LNCaP clone FGC (cell line): ENCODE results near the gene XKR7.

Source experiments
- DNase-seq: peaks from one replicate; pipeline ENCODE4 v3.0.0-alpha.2; 2011; ENCODE audit warnings: low read depth
- H3K4me3 ChIP-seq: 2 replicates; pipeline ENCODE4 v1.5.1; 2011; ENCODE audit warnings: mild to moderate bottlenecking, low read depth, low read length, control low read depth
- TF ChIP-seq, protein P1 (sequence below): IDR thresholded peaks from 2 replicates; pipeline ENCODE4 v1.5.1; 2012; ENCODE audit warnings: mild to moderate bottlenecking; ENCODE audit not compliant: control insufficient read depth, insufficient read depth; ENCODE audit errors: extremely low read depth

Gene XKR7

DNA sequence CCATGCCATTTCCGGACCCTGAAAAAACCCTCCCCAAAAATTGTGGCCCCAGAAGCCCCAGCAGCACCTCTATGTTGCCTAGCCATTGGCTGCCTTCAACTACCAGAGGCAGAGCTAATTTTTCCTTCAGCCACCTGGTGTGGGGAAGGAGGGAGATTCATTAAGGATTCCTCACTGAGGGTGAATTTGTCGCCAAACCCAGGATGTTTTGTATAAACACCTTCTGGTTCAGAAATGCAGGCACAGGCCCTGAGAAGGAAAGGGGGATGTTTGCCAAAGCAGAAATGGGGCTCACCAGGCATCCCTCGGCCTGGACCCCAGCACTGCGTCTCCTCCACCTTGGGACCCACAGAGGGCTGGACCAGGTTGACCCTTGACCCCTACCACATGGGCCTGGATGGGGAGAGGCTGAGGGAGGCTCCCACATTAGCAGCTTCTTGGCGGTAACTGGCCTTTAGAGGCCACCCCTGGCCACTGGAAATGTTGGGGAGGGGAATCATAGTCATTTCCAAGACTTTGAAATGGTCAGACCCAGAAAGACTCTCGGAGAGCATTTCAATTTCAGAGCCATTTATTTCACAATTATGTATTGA lies 14.3 kb upstream of the XKR7 start:
- H3K4me3 ChIP-seq, result no peak overlapping the region
- DNase-seq, result no peak
- TF ChIP-seq, protein P1, sequence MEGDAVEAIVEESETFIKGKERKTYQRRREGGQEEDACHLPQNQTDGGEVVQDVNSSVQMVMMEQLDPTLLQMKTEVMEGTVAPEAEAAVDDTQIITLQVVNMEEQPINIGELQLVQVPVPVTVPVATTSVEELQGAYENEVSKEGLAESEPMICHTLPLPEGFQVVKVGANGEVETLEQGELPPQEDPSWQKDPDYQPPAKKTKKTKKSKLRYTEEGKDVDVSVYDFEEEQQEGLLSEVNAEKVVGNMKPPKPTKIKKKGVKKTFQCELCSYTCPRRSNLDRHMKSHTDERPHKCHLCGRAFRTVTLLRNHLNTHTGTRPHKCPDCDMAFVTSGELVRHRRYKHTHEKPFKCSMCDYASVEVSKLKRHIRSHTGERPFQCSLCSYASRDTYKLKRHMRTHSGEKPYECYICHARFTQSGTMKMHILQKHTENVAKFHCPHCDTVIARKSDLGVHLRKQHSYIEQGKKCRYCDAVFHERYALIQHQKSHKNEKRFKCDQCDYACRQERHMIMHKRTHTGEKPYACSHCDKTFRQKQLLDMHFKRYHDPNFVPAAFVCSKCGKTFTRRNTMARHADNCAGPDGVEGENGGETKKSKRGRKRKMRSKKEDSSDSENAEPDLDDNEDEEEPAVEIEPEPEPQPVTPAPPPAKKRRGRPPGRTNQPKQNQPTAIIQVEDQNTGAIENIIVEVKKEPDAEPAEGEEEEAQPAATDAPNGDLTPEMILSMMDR, result no peak

- TF ChIP-seq, protein P1, result no peak
- DNase-seq, result no peak
- H3K4me3 ChIP-seq, result no peak overlapping the region
These were observed 13.5 kb upstream of the XKR7 start for GRCh38 chr20:31954500-31954899.

- DNase-seq, result no peak
- TF ChIP-seq, protein P1, result no peak
- no peak overlapping the region for H3K4me3 ChIP-seq
These were observed 11.1 kb upstream of the XKR7 start for GRCh38 chr20:31956556-31957526.

DNA sequence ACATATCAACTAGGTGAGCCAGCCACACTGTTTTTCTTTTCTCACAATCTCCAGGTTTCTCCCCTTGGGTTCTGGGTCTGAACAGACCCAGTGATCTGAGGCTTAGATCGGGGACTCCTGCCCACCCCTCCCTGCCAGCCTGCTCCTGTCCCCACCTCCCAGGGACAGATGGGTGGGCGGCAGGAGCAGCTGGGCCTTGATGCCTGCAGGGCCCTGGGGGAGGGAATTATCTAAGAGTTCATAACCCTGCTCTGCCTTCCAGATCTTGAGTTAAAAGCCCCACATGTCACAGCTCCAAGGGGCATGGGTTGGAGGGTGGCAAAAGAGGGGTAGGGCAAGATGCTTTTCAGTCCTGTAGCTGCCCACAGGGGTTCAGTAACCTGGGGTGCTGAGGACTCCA lies 5.2 kb upstream of the XKR7 start:
- no peak for DNase-seq
- no peak overlapping the region for H3K4me3 ChIP-seq
- TF ChIP-seq, protein P1, result no peak

DNA sequence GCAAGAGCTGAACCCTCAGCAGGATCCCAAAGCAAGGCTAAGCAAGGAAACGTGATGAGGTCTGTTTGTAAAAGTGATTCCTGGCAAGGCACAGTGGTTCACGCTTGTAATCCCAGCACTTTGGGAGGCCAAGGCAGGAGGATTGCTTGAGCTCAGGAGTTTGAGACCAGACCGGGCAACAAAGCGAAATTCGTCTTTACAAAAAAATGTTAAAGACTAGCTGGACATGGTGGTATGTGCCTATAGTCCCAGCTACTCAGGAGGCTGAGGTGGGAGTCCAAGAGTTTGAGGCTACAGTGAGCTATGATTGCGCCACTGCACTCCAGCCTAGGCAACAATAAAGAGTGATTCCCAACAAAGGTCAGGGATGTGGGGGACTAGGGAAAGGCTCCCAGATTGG lies 4.1 kb upstream of the XKR7 start:
- TF ChIP-seq, protein P1, result no peak

DNA sequence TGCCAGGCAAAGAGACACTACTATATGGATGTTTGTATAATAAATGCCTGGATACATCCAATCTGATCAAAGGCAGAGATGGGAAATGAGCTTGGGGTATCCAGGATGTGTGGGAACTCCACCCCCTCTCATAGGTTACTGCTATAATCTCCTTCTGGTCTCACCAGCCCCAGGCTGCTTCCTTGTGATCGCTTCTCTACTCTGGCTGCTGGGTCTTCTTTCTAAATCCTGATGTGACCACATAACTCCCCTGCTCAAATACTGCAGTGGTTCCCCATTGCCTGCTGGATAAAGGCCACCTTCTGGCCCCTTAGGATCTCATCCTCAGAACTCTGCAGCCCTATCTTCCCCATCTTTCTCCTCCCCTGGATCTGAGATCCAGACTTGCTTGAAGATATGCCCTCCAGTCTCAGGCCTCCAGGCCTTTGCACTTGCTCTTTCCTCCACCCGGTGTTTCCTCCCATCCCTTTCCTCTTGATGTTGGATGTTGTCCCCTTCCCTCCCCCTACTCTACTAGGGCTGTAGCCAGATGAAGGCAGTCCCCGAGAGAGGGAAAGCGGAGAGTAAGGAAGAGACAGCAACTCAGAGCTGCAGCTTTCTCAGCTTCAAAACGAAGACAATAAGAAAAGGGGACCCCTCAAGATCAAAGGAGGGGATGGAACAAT lies 828 bp upstream of the XKR7 start:
- no peak for DNase-seq
- TF ChIP-seq, protein P1, result no peak
- H3K4me3 ChIP-seq, result no peak overlapping the region

More for the DNA sequence above, 4.1 kb upstream of the XKR7 start:
- no peak for DNase-seq
- no peak overlapping the region for H3K4me3 ChIP-seq
